OCI-LY3 (cell line): ENCODE measurements around the gene FMO4.

Experiments used
- EZH2phosphoT487 ChIP-seq: fragments of 200-600 bp; shearing (Covaris generic); IDR thresholded peaks from 2 replicates; pipeline ENCODE4 v1.6.1; 2018; ENCODE audit warnings: antibody characterized with exemption, mixed run types, low read depth
- TF ChIP-seq, protein P1 (sequence below): fragments of 200-600, 300-600 bp; sonication (generic); IDR thresholded peaks from 2 replicates; pipeline ENCODE4 v1.5.1; 2014; ENCODE audit warnings: antibody characterized with exemption, low read length, low read depth

DNA sequence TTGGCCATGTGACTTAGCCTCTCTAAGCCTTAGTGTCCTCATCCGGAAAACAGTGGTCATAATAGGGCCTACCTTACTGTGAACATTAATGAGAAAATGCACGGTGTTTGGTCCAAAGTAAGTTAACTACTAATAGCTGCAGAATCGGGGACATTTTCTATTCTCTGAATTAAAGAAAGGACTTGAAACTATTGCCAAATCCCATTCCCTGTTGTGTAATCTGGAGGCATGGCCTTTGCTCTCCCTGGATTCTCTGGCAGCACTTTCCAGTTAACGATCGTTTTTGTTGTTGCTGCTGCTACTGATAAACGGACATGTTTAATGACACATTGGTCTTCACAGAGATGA lies 30.5 kb downstream of the FMO4 start:
- TF ChIP-seq, protein P1, sequence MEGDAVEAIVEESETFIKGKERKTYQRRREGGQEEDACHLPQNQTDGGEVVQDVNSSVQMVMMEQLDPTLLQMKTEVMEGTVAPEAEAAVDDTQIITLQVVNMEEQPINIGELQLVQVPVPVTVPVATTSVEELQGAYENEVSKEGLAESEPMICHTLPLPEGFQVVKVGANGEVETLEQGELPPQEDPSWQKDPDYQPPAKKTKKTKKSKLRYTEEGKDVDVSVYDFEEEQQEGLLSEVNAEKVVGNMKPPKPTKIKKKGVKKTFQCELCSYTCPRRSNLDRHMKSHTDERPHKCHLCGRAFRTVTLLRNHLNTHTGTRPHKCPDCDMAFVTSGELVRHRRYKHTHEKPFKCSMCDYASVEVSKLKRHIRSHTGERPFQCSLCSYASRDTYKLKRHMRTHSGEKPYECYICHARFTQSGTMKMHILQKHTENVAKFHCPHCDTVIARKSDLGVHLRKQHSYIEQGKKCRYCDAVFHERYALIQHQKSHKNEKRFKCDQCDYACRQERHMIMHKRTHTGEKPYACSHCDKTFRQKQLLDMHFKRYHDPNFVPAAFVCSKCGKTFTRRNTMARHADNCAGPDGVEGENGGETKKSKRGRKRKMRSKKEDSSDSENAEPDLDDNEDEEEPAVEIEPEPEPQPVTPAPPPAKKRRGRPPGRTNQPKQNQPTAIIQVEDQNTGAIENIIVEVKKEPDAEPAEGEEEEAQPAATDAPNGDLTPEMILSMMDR = no peak
- TF ChIP-seq EZH2phosphoT487 = no peak
